SH-SY5Y (cell line): ENCODE measurements around the gene NAGLU.

Experiments used
- GATA2 ChIP-seq: IDR thresholded peaks from 2 replicates; pipeline ENCODE4 v1.6.1; 2011; ENCODE audit warnings: mild to moderate bottlenecking, low read depth, low read length
- GATA3 ChIP-seq: IDR thresholded peaks from 2 replicates; pipeline ENCODE4 v1.6.1; 2011; ENCODE audit warnings: low read depth, mild to moderate bottlenecking, low read length, moderate library complexity

GRCh38 chr17:42522263-42522790, 13.7 kb upstream of the NAGLU start:
- no peak for TF ChIP-seq GATA3
- no peak for TF ChIP-seq GATA2
